GM06990 (cell line): Measurements from ENCODE around the gene KDSR.

Source experiments
- DNase-seq: peaks from one replicate; pipeline ENCODE4 v3.0.0-alpha.2; 2011; ENCODE audit not compliant: insufficient read length; ENCODE audit errors: extremely low read depth
- H3K27me3 ChIP-seq: replicated peaks from 2 replicates; pipeline ENCODE4 v1.6.0; 2011; ENCODE audit warnings: low read length; ENCODE audit not compliant: control insufficient read depth, insufficient read depth
- H3K36me3 ChIP-seq: 2 replicates; pipeline ENCODE4 v1.5.1; 2011; ENCODE audit warnings: low read length; ENCODE audit not compliant: control insufficient read depth, insufficient read depth
- H3K4me3 ChIP-seq: replicated peaks from 2 replicates; pipeline ENCODE4 v1.5.1; 2011; ENCODE audit warnings: low read depth, mild to moderate bottlenecking, control low read depth, low read length
- TF ChIP-seq, protein P1 (sequence below): IDR thresholded peaks from 2 replicates; pipeline ENCODE4 v1.5.1; 2011; ENCODE audit warnings: low read length, control low read depth, mild to moderate bottlenecking, inconsistent platforms; ENCODE audit not compliant: insufficient read depth, poor library complexity, severe bottlenecking

The KDSR gene

DNA sequence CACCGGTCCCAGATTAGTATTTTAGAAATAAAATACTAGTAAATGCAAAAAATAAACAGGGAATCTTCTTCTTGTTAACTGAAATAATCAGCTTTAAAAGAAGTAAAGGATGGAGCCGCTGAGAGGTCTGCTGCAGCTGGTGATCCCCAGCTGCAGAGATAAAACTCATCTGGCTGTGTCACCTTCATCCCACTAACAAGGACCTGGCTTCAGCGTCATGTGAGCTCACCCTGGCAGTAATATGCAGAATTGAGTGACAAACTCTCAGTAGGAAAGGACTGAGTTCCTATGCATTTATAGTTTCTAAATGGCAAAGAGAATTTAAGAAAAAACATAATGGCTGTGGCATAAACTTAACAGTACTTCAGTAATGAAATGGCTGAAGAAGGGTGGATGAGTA lies 27.9 kb upstream of the KDSR start:
- H3K36me3 ChIP-seq, result peaks cover 3% of the 10 kb centered on the region
- TF ChIP-seq, protein P1, sequence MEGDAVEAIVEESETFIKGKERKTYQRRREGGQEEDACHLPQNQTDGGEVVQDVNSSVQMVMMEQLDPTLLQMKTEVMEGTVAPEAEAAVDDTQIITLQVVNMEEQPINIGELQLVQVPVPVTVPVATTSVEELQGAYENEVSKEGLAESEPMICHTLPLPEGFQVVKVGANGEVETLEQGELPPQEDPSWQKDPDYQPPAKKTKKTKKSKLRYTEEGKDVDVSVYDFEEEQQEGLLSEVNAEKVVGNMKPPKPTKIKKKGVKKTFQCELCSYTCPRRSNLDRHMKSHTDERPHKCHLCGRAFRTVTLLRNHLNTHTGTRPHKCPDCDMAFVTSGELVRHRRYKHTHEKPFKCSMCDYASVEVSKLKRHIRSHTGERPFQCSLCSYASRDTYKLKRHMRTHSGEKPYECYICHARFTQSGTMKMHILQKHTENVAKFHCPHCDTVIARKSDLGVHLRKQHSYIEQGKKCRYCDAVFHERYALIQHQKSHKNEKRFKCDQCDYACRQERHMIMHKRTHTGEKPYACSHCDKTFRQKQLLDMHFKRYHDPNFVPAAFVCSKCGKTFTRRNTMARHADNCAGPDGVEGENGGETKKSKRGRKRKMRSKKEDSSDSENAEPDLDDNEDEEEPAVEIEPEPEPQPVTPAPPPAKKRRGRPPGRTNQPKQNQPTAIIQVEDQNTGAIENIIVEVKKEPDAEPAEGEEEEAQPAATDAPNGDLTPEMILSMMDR, result no peak
- H3K27me3 ChIP-seq, result no peaks in the 10 kb centered on the region
- no peak for DNase-seq
- H3K4me3 ChIP-seq, result no peak overlapping the region

DNA sequence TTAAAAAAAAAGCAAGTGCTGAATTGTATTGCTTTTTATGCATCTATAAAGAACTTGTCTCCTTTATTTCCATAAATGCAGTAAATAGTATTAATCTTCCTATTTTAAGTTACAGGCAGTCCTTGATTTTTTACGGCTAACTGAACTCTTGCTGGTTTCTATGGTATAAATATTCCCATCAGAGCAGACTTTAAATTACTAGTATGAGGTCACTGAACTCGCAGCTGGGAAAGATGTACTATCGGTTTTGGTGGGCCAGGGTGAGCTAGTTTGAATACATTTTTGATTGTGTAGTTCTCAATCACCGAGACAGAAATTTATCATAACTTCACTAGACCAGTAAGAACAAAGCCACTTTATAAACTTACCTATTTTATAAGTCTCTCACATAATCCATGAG lies 20.9 kb upstream of the KDSR start:
- peaks cover 2% of the 10 kb centered on the region for H3K36me3 ChIP-seq
- DNase-seq, result no peak
- H3K27me3 ChIP-seq, result no peaks in the 10 kb centered on the region
- TF ChIP-seq, protein P1, result no peak
- H3K4me3 ChIP-seq, result no peak overlapping the region

DNA sequence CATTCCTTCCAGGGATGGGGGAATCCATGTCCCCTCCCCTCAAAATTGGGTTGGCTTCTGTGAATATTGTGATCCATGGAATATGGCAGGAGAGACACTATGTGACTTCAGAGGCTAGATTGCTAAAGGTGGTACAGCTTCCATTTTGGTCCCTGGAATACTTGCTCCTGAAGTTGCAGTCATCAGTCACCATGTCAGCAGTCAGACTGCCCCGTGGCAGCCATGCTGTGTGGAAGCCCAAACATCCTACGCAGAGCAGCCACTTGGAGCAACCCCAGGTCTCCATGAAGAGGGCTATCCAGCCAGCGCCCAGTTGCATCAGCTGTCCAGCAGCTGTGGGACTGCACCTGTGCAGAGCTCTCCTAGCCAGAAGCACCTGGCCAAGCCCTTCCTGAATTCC lies 15.8 kb upstream of the KDSR start:
- no peaks in the 10 kb centered on the region; the same call in 1 of the 2 replicates for H3K36me3 ChIP-seq
- H3K4me3 ChIP-seq, result no peak overlapping the region
- no peaks in the 10 kb centered on the region for H3K27me3 ChIP-seq
- no peak for DNase-seq
- TF ChIP-seq, protein P1, result no peak

DNA sequence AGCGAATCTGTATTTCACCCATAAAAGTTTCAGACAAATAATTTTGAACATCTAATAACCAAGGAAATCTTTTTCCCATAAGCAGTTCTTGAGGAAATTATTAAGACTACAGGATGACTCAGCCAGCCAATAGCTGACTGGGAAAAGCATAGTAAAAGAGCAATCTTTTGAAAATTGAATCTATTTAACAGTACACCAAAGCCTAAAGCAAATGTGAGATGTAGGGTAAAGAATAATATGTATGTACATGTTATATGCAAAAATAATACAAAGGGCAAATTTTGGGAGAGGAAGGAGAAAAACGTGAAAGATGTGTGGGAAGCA lies 12.6 kb upstream of the KDSR start:
- no peak for DNase-seq
- H3K27me3 ChIP-seq, result no peaks in the 10 kb centered on the region
- TF ChIP-seq, protein P1, result no peak
- no peaks in the 10 kb centered on the region for H3K36me3 ChIP-seq
- no peak overlapping the region for H3K4me3 ChIP-seq

DNA sequence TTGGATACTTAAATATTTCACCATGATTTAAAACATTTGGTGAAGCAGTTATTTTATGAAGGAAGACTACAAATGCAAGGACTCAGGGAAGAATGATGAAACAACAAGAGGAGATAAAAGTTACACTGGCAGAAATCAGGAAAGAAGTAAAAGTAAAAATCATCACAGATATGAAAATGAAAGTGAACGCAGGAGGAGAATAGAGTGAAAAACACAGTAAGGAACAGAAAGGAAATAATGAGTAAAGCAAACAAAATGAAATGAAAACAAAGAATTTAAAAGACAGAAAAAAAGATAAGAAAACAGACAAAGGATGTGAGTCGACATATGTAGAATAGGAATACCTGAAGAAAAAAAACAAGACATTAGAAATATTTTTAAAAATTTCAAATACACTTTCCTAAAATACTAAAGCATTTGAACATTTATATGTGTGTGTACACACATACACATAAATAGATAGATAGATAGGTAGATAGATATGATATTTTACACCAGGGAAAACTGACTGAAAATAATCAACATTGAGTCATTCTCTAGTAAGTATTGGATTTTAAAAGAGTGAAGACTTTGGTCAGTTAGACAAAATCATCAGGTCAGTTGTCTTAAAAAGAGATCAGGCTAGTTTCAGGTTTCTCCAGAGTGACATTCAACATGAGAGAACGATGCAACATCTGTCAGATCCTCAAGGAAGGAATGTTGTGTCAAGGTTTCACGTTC lies 12.1 kb upstream of the KDSR start:
- Histone ChIP-seq H3K36me3 (no peaks in the 10 kb centered on the region), H3K27me3 (no peaks in the 10 kb centered on the region), H3K4me3 (no peak overlapping the region)
- TF ChIP-seq, protein P1, result no peak
- DNase-seq, result no peak
